GM21515 (cell line): ENCODE data around the gene MBD3L4.
"Not testable (repeated sequence)": the region's sequence is repeated elsewhere in the genome, so short reads cannot be mapped to it uniquely, and the experiment has no call there.

Experiments
- ATAC-seq: cut with Tn5 transposase; IDR thresholded peaks from one replicate; pipeline ENCODE4 v1.9.1; 2021; ENCODE audit not compliant: unreplicated experiment

MBD3L4 gene

GRCh38 chr19:7040079-7040478 lies at the start of gene MBD3L4:
TSS of gene MBD3L4 (minus strand) at chr19:7040179. CDS start at chr19:7040144, 35 bp downstream.
- not testable (repeated sequence) for ATAC-seq

GRCh38 chr19:7088999-7089398 lies 49.0 kb upstream of the MBD3L4 start:
- ATAC-seq: no peak

GRCh38 chr19:7083076-7083956 lies 43.3 kb upstream of the MBD3L4 start:
- no peak for ATAC-seq

GRCh38 chr19:7078008-7078407 lies 38.0 kb upstream of the MBD3L4 start:
- no peak for ATAC-seq

GRCh38 chr19:7076151-7076550 lies 36.2 kb upstream of the MBD3L4 start:
- no peak for ATAC-seq

- ATAC-seq: no peak
Observed at GRCh38 chr19:7074705-7075282, 34.8 kb upstream of the MBD3L4 start.

GRCh38 chr19:7072541-7072940 lies 32.6 kb upstream of the MBD3L4 start:
- ATAC-seq: no peak

- ATAC-seq: no peak
Observed at GRCh38 chr19:7069904-7070226, 29.9 kb upstream of the MBD3L4 start.

GRCh38 chr19:7069042-7069903 lies 29.3 kb upstream of the MBD3L4 start, which contains the start of gene ZNF557:
TSS of gene ZNF557 (plus strand) at chr19:7069703. CDS start at chr19:7075075, 5,372 bp downstream.
- peak; percentile 90 for ATAC-seq

GRCh38 chr19:7068599-7068998 lies 28.6 kb upstream of the MBD3L4 start:
- ATAC-seq: no peak

- ATAC-seq: no peak
Observed at GRCh38 chr19:7067716-7068115, 27.7 kb upstream of the MBD3L4 start.

- ATAC-seq: not testable (repeated sequence)
Observed at GRCh38 chr19:7067122-7067521, 27.1 kb upstream of the MBD3L4 start.

GRCh38 chr19:7063764-7064418 lies 23.9 kb upstream of the MBD3L4 start:
- ATAC-seq: no peak

GRCh38 chr19:7063339-7063738 lies 23.4 kb upstream of the MBD3L4 start:
- ATAC-seq: no peak

GRCh38 chr19:7059977-7060376 lies 20.0 kb upstream of the MBD3L4 start:
- ATAC-seq: not testable (repeated sequence)

GRCh38 chr19:7058576-7058975 lies 18.6 kb upstream of the MBD3L4 start, which contains the start of gene MBD3L3:
TSS of gene MBD3L3 (minus strand) at chr19:7058676. CDS start at chr19:7058605, 71 bp downstream.
- not testable (repeated sequence) for ATAC-seq

- ATAC-seq: not testable (repeated sequence)
Observed at GRCh38 chr19:7056371-7056770, 16.4 kb upstream of the MBD3L4 start.

- ATAC-seq: not testable (repeated sequence)
Observed at GRCh38 chr19:7055679-7056078, 15.7 kb upstream of the MBD3L4 start.

GRCh38 chr19:7054635-7055368 lies 14.8 kb upstream of the MBD3L4 start:
- not testable (repeated sequence) for ATAC-seq

- ATAC-seq: not testable (repeated sequence)
Observed at GRCh38 chr19:7052896-7053295, 12.9 kb upstream of the MBD3L4 start.
